HepG2 (cell line): ENCODE measurements around the gene ZNF575. TPM values are rescaled to one million over a fixed set of nuclear protein-coding genes. Genes with fewer than 3 reads are reported as not detected.
A peak's percentile ranks its signal among the peaks of the same experiment; 100 is the strongest.

Experiments used
- CSRNP1 ChIP-seq: sonication (generic); formaldehyde crosslinking; IDR thresholded peaks from 2 replicates; pipeline ENCODE4 v1.8.1; 2023; ENCODE audit warnings: mild to moderate bottlenecking, missing genetic modification reagents
- FOXM1 ChIP-seq: sonication (generic); formaldehyde crosslinking; IDR thresholded peaks from 2 replicates; pipeline ENCODE4 v1.5.0; 2020; ENCODE audit warnings: missing genetic modification reagents
- KDM3A ChIP-seq: IDR thresholded peaks from 2 replicates; pipeline ENCODE4 v1.6.1; 2018; ENCODE audit warnings: low read depth, missing compliant biosample characterization
- KDM5B ChIP-seq: sonication (generic); formaldehyde crosslinking; IDR thresholded peaks from 2 replicates; pipeline ENCODE4 v1.4.0; 2020; ENCODE audit warnings: missing genetic modification reagents, mild to moderate bottlenecking, borderline replicate concordance
- KLF9 ChIP-seq: IDR thresholded peaks from 2 replicates; pipeline ENCODE4 v1.6.1; 2016; ENCODE audit warnings: low read depth
- POLR2AphosphoS2 ChIP-seq: IDR thresholded peaks from 2 replicates; pipeline ENCODE4 v1.6.1; 2011; ENCODE audit warnings: low read depth, low read length, improper control_type of control experiment
- RBFOX2 ChIP-seq: fragments of 200-400 bp; formaldehyde crosslinking; IDR thresholded peaks from 2 replicates; pipeline ENCODE4 v1.6.1; 2017; ENCODE audit warnings: low read depth, mild to moderate bottlenecking, low read length
- RERE ChIP-seq: IDR thresholded peaks from 2 replicates; pipeline ENCODE4 v1.6.1; 2016; ENCODE audit warnings: low read depth, missing genetic modification reagents, missing compliant biosample characterization
- SOX13 ChIP-seq, 3 experiments: fragments of 450-650 bp in 1 of 3; sonication (generic) in 1 of 3; formaldehyde crosslinking in 1 of 3; IDR thresholded peaks in 2 of 3; conservative IDR thresholded peaks in 1 of 3; 2 replicates each; pipeline versions ENCODE4 v1.5.0 to v1.6.1; 2016 to 2020; ENCODE audit warnings: antibody characterized with exemption in 1 of 3, mild to moderate bottlenecking in 1 of 3, missing compliant biosample characterization in 1 of 3, missing genetic modification reagents in 1 of 3, moderate library complexity in 1 of 3
- WIZ ChIP-seq: sonication (generic); formaldehyde crosslinking; IDR thresholded peaks from 2 replicates; pipeline ENCODE4 v1.5.1; 2020; ENCODE audit warnings: mild to moderate bottlenecking, missing genetic modification reagents
- ZFX ChIP-seq: sonication (generic); formaldehyde crosslinking; IDR thresholded peaks from 2 replicates; pipeline ENCODE4 v1.4.0; 2020; ENCODE audit warnings: mild to moderate bottlenecking, low read depth, missing genetic modification reagents, moderate library complexity
- ZGPAT ChIP-seq: IDR thresholded peaks from 2 replicates; pipeline ENCODE4 v1.6.1; 2016; ENCODE audit warnings: mild to moderate bottlenecking
- ZNF414 ChIP-seq: sonication (generic); formaldehyde crosslinking; IDR thresholded peaks from 2 replicates; pipeline ENCODE4 v1.5.0; 2020; ENCODE audit warnings: missing genetic modification reagents
- ZNF484 ChIP-seq: sonication (generic); formaldehyde crosslinking; IDR thresholded peaks from 2 replicates; pipeline ENCODE4 v1.5.1; 2020; ENCODE audit warnings: mild to moderate bottlenecking, low read depth, missing genetic modification reagents, borderline replicate concordance
- ZNF746 ChIP-seq: sonication (generic); formaldehyde crosslinking; IDR thresholded peaks from 2 replicates; pipeline ENCODE4 v1.8.0; 2022; ENCODE audit warnings: mild to moderate bottlenecking, missing genetic modification reagents
- ZNF770 ChIP-seq: sonication (generic); formaldehyde crosslinking; IDR thresholded peaks from 2 replicates; pipeline ENCODE4 v1.5.0; 2020; ENCODE audit warnings: mild to moderate bottlenecking, missing genetic modification reagents
- polyA plus RNA-seq, 8 experiments: library from polyadenylated mRNA; depleted of rRNA in 3 of 8; stranded (reverse) in 7 of 8; unstranded in 1 of 8; fragments of >200 nt; fragmentation: Illumina TruSeq in 4 of 8; extraction: Trizol in 4 of 8; gene quantifications; 2 replicates each; pipeline versions ENCODE4 v1.2.1 to v1.2.3, GENCODE V29; 2011 to 2016; ENCODE audit warnings: low read depth in 4 of 8, missing spikeins in 1 of 8, mixed read lengths in 1 of 8; ENCODE audit not compliant: insufficient read depth in 1 of 8
- total RNA-seq, 5 experiments: library from RNA; depleted of rRNA; stranded (reverse); fragments of >200 nt; fragmentation: Illumina TruSeq; extraction: Trizol; gene quantifications; 2 replicates each; pipeline ENCODE4 v1.2.3, GENCODE V29; 2016; ENCODE audit warnings: low read depth in 1 of 5

Gene ZNF575
- total and polyA plus RNA-seq, 2 of the 13 experiments (the other 11 are each of a cell fraction or from before 2014, with no cell fraction given): 0.17 to 0.27 TPM

- TF ChIP-seq KDM5B (peak; percentile 51; the same call in 1 of the 2 replicates), KLF9 (CRISPR knock-in tag) (no peak), CSRNP1 (no peak; the same call in 1 of the 2 replicates), ZGPAT (CRISPR knock-in tag) (0 out of 2 replicates have a peak, but pooled peaks have one; percentile 7), ZFX (CRISPR knock-in tag) (peak; percentile 74), RERE (CRISPR knock-in tag) (0 out of 2 replicates have a peak, but pooled peaks have one; percentile 19), FOXM1 (CRISPR knock-in tag) (no peak), ZNF746 (CRISPR knock-in tag) (peak; percentile 91), RBFOX2 (peak; percentile 72), SOX13 (IDR thresholded peaks at IDR 0.05) (no peak), SOX13 (CRISPR knock-in tag; conservative IDR thresholded peaks at IDR 0.05 in 1 of 2, IDR thresholded peaks at IDR 0.05 in 1 of 2) (no peak), KDM3A (CRISPR knock-in tag) (no peak), POLR2AphosphoS2 (no peak), WIZ (CRISPR knock-in tag) (no peak), ZNF414 (CRISPR knock-in tag) (peak; percentile 45; the same call in 1 of the 2 replicates), ZNF770 (peak; percentile 34; the same call in 1 of the 2 replicates), ZNF484 (CRISPR knock-in tag) (no peak)
Measured at GRCh38 chr19:43504426-43505185, 28.4 kb upstream of the ZNF575 start, which contains the start of gene PHLDB3 (continued).
